ENCODE results near the gene TRAFD1. TPM values are rescaled to one million over a fixed set of nuclear protein-coding genes. Genes with fewer than 3 reads are reported as not detected.
"Not testable (repeated sequence)": the region's sequence is repeated elsewhere in the genome, so short reads cannot be mapped to it uniquely, and the experiment has no call there.

Gene TRAFD1
- total RNA-seq, 4 donors from 2014 or later = 46.3 to 82.9 (median 67.4) TPM

DNA sequence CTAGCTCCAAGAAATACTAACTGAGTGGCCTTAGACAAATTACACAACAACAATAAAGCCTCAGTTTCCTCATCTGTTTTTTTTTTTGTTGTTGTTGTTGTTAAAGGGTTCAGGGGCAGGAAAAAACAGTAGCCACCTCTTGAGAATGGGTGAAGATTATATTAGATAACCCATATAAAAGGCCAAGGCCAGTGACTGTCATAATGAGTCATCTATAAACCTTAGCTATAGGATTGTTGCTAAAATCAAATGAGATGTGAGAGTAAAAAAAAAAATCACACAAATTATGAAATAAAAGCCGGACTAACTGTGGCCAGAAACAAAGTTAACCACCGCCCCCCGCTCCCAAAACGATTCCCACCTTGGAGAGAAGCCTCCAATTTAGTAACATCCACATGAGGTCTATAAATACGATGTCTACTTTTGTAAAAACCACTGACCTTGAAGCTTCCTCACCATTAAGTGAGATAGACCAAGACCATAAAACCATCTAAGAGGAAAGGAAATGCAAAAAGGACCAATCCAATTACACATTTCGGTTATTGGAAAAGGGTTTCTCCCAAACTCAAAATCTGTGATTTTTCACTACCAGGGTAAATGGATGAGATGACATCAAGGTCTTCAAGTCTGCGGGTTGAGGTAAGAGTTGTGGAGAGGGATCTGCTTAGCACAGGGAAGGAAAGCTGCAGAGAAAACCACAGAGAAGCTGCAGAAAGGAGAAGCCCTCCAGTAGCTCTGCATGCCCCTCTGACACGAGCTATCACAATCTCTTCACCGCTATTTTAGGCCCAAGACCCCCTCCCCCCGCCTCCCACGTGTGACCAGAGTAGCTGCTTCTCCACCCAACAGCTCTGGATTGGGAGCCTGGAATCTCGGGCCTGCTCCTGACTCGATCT is 17.8 kb upstream of the TRAFD1 start:
- no peak for TF ChIP-seq POLR2A (IDR thresholded peaks at IDR 0.05)
- TF ChIP-seq, protein P1, sequence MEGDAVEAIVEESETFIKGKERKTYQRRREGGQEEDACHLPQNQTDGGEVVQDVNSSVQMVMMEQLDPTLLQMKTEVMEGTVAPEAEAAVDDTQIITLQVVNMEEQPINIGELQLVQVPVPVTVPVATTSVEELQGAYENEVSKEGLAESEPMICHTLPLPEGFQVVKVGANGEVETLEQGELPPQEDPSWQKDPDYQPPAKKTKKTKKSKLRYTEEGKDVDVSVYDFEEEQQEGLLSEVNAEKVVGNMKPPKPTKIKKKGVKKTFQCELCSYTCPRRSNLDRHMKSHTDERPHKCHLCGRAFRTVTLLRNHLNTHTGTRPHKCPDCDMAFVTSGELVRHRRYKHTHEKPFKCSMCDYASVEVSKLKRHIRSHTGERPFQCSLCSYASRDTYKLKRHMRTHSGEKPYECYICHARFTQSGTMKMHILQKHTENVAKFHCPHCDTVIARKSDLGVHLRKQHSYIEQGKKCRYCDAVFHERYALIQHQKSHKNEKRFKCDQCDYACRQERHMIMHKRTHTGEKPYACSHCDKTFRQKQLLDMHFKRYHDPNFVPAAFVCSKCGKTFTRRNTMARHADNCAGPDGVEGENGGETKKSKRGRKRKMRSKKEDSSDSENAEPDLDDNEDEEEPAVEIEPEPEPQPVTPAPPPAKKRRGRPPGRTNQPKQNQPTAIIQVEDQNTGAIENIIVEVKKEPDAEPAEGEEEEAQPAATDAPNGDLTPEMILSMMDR (IDR thresholded peaks at IDR 0.05) = no peak
- 16% methylated on average over 13 of the region's 13 CpGs for WGBS, 2 donors
- peak in 1 of 2 donors; percentile 84 for DNase-seq (ENCODE audit: low spot score in 2 of 2)
- H3K4me3 ChIP-seq (ENCODE audit: low read depth, poor library complexity, severe bottlenecking) = peak overlapping the region; percentile 72
- intact Hi-C loops (cut with DNase I; ENCODE audit: low total_unique reads) = no loop called here

DNA sequence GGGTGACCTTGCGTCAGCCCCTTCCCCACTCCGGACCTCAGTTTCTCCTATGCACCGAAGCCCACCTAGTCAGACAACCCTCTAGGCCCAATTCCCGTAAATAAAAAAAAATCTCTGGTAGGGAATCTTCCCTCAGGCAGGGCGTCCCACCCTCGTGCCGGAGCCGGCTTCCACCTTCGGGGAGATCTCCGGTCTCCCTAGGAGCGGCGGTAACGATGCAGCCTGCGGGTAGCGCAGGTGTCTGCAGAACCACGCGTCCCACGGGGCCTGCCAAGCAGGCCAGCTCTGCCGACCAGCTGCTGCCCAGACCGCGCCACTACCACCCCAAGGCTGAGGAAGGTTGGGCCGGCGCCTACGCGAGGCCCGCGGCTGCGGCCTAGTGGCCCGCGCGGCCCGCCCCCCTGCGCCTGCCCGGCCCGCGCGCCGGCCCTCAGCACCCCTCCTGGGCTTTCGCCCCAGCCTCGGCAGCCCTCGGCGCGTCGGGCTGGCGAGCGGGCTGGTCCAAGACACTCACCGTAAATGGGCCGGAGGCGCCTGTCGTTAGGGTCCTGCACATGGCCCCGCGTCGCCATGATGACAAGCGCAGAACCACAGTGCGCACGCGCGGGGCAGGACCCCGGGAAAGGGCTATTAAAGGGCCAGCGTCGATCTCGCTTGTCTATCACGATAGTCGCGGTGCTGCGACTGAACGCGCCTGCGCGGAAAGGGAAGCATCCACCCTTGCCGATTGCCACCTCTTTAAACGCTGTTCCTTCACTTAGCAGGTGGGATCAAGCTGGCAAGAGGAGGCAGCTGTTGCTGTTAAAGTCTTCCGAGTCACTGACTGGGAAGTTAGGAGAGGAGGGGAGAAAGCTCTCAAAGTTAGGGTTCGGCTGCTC is 16.9 kb upstream of the TRAFD1 start, which contains the start of gene NAA25:
Gene NAA25, minus strand, starts transcription at position 582 of the 878 bp plus-strand sequence. Its CDS starts 10 bp downstream, at position 572.
- no peak for TF ChIP-seq POLR2A (IDR thresholded peaks at IDR 0.05)
- TF ChIP-seq, protein P1 (IDR thresholded peaks at IDR 0.05) = no peak
- 1% methylated on average over 24 to 44 of the region's 74 CpGs for WGBS, 2 donors
- H3K4me3 ChIP-seq (ENCODE audit: low read depth, poor library complexity, severe bottlenecking) = peak within 1 kb of the TSS; percentile 72
- intact Hi-C loops (cut with DNase I; ENCODE audit: low total_unique reads) = no loop called here
- peak; percentile 83 to 97 for DNase-seq (ENCODE audit: low spot score in 2 of 2)

DNA sequence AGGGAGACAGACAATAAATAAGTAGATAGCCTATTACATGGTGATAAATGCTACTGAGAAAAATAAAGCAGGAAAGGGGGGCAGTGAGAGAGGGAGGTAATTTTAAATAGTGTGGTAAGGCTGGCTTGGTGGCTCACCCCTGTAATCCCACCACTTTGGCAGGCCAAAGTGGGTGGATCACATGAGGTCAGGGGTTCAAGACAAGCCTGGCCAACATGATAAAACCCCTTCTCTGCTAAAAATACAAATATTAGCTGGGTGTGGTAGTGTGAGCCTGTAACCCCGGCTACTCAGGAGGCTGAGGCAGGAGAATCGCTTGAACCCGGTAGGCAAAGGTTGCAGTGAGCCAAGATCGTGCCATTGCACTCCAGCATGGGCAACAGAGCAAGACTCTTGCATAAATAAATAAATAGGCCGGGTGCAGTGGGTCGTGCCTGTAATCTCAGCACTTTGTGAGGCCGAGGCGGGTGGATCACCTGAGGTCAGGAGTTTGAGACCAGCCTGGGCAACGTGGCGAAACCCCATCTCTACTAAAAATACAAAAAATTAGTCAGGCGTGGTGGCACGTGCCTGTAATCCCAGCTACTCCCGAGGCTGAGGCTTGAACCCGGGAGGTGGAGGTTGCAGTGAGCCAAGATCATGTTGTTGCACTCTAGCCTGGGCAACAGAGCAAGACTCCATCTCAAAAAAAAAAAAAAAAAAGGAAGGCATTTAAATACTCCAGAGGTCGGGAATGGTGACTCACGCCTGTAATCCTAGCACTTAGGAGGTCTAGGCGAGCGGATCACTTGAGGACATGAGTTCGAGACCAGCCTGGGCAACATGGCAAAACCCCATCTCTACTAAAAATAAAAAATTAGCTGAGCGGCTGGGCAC is 14.3 kb upstream of the TRAFD1 start:
- WGBS, 2 donors = 78 to 79% methylated on average over 20 of the region's 20 CpGs
- DNase-seq (ENCODE audit: low spot score in 2 of 2) = peak in 1 of 2 donors; percentile 56
- intact Hi-C loops (cut with DNase I; ENCODE audit: low total_unique reads); H3K4me3 ChIP-seq (ENCODE audit: low read depth, poor library complexity, severe bottlenecking): not testable (repeated sequence)

GRCh38 chr12:112111931-112112330 is 13.4 kb upstream of the TRAFD1 start:
- 53 to 56% methylated on average over 5 of the region's 5 CpGs for WGBS, 2 donors
- no peak for TF ChIP-seq POLR2A (IDR thresholded peaks at IDR 0.05)
- TF ChIP-seq, protein P1 (IDR thresholded peaks at IDR 0.05) = no peak
- DNase-seq (ENCODE audit: low spot score in 2 of 2) = peak in 1 of 2 donors; percentile 59
- intact Hi-C loops (cut with DNase I; ENCODE audit: low total_unique reads) = no loop called here
- no peak overlapping the region for H3K4me3 ChIP-seq (ENCODE audit: low read depth, poor library complexity, severe bottlenecking)

DNA sequence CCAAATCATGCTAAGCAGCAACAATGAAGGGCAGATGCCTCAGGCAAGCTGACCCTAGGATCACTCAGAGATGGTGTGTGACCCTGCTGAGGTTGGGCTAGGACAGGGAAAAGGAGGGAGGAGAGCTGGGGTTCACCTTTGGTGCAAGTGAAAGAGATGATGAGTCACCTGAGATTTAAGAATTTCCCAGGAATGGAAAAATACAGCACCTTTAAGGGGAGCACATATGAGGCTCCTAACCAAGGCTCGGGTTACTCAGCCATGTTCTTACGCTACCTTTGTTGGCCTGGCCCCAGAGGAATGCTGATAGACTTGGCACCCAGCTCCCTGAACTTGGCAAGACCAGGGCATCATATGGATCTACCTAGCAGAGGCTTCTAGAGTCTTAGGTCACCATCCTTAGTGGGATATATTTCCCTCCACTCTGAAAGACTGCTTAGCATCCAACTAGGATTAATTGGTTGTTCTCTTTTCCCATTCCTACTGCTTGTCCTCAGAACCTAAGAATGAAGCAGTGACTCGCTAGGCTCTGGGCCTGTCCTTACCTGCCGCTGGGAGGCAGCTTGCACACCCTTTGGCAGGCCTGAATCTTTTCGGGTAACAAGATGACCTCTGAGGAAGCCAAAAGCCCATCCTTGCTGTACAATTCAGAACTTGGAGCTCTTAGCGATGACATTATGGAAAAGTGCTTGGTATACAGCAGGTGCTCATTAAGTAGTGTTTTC is 12.8 kb upstream of the TRAFD1 start:
- H3K4me3 ChIP-seq (ENCODE audit: low read depth, poor library complexity, severe bottlenecking) = no peak overlapping the region
- 54 to 55% methylated on average over 6 of the region's 6 CpGs for WGBS, 2 donors
- peak in 1 of 2 donors; percentile 86 for DNase-seq (ENCODE audit: low spot score in 2 of 2)
- intact Hi-C loops (cut with DNase I; ENCODE audit: low total_unique reads) = no loop called here
- TF ChIP-seq POLR2A (IDR thresholded peaks at IDR 0.05) = no peak
- TF ChIP-seq, protein P1 (IDR thresholded peaks at IDR 0.05) = no peak
